Activated CD4-positive, alpha-beta memory T cell treated with anti-CD3 and anti-CD28 coated beads, Interleukin-2, amount 10 ng/mL, durations not matched to agents 7 days and 5 days (primary cell): ENCODE results near the gene ARL10. TPM values are rescaled to one million over a fixed set of nuclear protein-coding genes. Genes with fewer than 3 reads are reported as not detected.

Source experiments
- CTCF ChIA-PET: fragments of 350-600 bp; sonication (Branson Sonifier 250); formaldehyde crosslinking; loops from one replicate; lab custom pipeline; 2021; ENCODE audit warnings: antibody characterized with exemption, inconsistent platforms; lab: Charles Lee
- POLR2A ChIA-PET: fragments of 350-600 bp; sonication (Branson Sonifier 250); formaldehyde crosslinking; loops from one replicate; lab custom pipeline; 2021; ENCODE audit warnings: antibody characterized with exemption; lab: Charles Lee
- DNase-seq: peaks from one replicate; pipeline ENCODE4 v3.0.0-alpha.2; 2020
- H3K27ac Mint-ChIP-seq: one replicate; pipeline ENCODE4 v1.8.0; 2021; ENCODE audit warnings: mild to moderate bottlenecking, mixed read lengths
- H3K27me3 Mint-ChIP-seq: one replicate; pipeline ENCODE4 v1.8.0; 2021; ENCODE audit warnings: mixed read lengths
- H3K36me3 Mint-ChIP-seq: one replicate; pipeline ENCODE4 v1.8.0; 2021; ENCODE audit warnings: low read depth, mixed read lengths
- H3K4me1 Mint-ChIP-seq: one replicate; pipeline ENCODE4 v1.8.0; 2021; ENCODE audit warnings: mixed read lengths
- H3K4me3 Mint-ChIP-seq: one replicate; pipeline ENCODE4 v1.8.0; 2021; ENCODE audit warnings: mild to moderate bottlenecking, mixed read lengths
- H3K9me3 Mint-ChIP-seq: one replicate; pipeline ENCODE4 v1.8.0; 2021; ENCODE audit warnings: mixed read lengths
- total RNA-seq, 2 experiments: library from RNA; stranded (reverse); gene quantifications; one replicate each; pipeline ENCODE4 v1.2.3, GENCODE V29; 2021

Gene ARL10, protein sequence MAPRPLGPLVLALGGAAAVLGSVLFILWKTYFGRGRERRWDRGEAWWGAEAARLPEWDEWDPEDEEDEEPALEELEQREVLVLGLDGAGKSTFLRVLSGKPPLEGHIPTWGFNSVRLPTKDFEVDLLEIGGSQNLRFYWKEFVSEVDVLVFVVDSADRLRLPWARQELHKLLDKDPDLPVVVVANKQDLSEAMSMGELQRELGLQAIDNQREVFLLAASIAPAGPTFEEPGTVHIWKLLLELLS
- total RNA-seq: 1 to 10 TPM; 6.5 TPM

DNA sequence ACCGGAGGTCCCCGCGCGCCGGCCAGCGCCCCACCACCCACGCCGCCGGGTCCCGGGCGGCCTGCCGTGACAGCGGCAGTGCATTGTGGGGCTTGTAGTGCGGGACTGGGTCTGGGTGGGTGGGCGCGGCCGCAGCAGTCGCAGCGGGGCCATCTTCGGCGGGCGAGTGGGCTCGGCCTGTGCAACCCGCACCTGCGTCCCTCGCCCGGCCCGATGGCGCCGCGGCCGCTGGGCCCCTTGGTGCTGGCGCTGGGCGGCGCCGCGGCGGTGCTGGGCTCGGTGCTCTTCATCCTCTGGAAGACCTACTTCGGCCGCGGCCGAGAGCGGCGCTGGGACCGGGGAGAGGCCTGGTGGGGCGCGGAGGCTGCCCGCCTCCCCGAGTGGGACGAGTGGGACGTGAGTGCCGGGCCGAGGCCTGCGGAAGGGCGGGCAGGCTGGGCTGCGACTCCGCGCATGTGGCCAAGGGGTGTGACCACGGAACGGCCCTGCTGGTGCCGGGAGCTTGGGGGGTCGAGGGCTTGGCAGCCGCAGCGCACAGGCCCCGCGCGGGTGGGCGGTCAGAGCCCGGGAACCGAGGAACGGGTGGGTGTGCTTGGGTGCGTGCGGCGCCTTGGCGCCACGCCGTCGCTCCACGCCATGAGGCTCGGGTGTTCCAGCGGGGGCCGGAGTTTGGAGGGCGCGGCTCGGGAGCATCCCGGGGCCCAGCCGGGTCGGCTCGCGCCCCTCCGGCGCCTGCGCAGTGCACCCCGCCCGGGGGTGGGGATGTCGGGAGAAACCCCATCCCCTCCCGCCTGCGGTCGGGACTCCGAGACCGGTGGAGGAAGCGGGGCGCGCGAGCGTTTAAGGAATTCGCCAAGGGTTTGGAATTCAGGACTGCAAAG lies at the start of gene ARL10:
Gene ARL10 (plus strand): TSS at position 137 of the 881 bp plus-strand sequence. CDS start 77 bp downstream, at position 214.
- H3K9me3 Mint-ChIP-seq: no peaks in the 10 kb centered on the region
- peak; percentile 50 for DNase-seq
- H3K4me3 Mint-ChIP-seq: peak within 1 kb of the TSS; percentile 66
- H3K4me1 Mint-ChIP-seq: peaks cover 32% of the 10 kb centered on the region
- ChIA-PET POLR2A (no interaction called here), CTCF (no interaction called here)
- H3K27me3 Mint-ChIP-seq: peaks cover 2% of the 10 kb centered on the region
- no peak within 1 kb of the TSS for H3K27ac Mint-ChIP-seq
- peaks cover 12% of the 10 kb centered on the region for H3K36me3 Mint-ChIP-seq

DNA sequence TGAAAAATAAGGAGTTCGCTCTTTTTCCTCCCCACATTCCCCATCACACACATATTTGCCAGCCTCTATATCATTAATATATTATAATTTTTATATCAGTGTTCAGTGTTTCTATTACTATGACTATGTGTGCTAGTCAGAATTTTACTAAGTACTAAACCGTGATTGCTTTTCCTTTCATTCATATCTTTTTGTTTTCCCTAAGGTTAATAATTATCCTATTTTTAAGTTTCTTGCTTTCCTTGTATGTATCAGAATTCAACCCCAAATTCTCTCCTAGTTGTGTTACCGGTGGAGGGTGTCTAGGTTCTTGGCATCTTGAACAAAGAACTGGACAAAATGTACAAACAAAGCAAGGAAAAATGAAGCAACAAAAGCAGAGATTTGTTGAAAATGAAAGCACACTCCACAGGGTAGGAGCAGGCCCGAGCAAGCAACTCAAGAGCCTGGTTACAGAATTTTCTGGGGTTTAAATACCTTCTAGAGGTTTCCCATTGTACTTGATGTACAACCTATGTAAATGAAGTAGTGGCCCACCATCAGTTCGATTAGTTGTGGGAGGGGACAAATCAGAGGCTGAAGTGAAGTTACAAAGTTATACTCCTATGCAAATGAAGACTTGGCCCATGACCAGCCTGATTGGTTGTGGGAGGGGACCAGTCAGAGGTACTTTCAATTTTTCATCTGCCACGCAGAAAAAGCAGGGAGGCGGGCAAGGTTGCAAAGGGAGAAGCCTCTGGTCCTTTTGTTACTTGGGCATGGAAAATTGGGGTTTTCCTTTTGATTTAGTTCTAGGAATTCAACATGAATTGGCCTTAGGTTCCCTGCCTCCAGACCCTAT lies 47.5 kb upstream of the ARL10 start:
- H3K4me1 Mint-ChIP-seq: no peaks in the 10 kb centered on the region
- no peak for DNase-seq
- no peaks in the 10 kb centered on the region for H3K27me3 Mint-ChIP-seq
- no peak overlapping the region for H3K27ac Mint-ChIP-seq
- H3K36me3 Mint-ChIP-seq: peaks cover 21% of the 10 kb centered on the region
- ChIA-PET POLR2A (no interaction called here), CTCF (no interaction called here)
- H3K9me3 Mint-ChIP-seq: no peaks in the 10 kb centered on the region
- no peak overlapping the region for H3K4me3 Mint-ChIP-seq

DNA sequence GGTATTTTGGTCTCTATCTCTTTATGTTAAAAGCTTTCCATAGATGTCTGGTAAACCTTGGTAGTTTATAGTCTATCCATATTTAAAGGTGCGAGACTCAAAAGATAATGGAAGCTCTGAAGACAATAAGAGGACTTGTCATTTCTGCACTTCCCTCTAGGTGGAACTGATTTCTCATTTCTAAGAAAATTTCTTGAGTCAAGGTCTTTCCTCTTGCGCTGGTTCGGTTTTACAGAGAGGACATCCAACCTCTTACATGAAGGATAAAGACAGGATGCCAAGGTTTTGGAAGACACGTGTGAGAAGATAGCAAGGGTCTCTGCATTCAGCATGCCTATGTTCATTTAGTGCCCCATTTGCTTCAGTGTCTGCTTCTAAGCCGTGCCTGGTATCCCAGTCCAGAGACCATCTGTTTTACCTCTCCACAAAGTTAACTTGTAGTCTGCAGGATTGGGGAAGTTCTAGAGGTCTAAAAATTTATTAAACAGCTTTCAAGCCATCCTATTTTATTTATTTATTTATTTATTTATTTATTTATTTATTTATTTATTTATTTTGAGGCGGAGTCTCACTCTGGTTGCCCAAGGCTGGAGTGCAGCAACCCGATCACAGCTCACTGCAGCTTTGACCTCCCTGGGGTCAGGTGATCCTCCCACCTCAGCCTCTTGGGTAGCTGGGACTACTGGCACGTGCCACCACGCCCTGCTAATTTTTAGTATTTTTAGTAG lies 45.3 kb upstream of the ARL10 start:
- no peak overlapping the region for H3K4me3 Mint-ChIP-seq
- no peaks in the 10 kb centered on the region for H3K9me3 Mint-ChIP-seq
- ChIA-PET POLR2A (interaction anchor here (0.9 kb wide), 1 partner anchor 66 kb away, joined by 3 read pairs; no protein-coding TSS in a partner anchor), CTCF (interaction anchor here (0.8 to 1.1 kb wide), 2 partner anchors 10 to 11 kb away, joined by 3 read pairs; no protein-coding TSS in a partner anchor)
- H3K4me1 Mint-ChIP-seq: no peaks in the 10 kb centered on the region
- no peak overlapping the region for H3K27ac Mint-ChIP-seq
- H3K36me3 Mint-ChIP-seq: peaks cover 13% of the 10 kb centered on the region
- no peak for DNase-seq
- no peaks in the 10 kb centered on the region for H3K27me3 Mint-ChIP-seq

DNA sequence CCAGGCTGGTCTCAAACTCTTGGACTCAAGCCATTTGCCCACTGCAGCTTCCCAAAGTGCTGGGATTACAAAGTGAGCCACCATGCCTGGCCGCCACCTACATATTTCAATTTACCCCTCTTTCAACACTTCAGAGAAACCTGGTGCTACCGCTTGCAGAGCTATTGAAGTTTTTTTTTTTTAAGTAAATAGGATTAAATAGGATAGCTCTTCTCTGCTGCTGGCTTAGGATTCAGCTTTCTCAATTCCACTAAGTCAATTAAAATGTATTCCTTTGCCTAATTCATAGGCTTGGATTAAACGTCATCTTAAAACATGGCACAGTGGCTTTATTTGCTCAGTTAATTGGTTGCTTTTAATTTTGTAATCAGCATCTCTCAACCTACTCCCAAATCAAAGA lies 44.7 kb upstream of the ARL10 start:
- ChIA-PET POLR2A (interaction anchor here (0.9 kb wide), 1 partner anchor 66 kb away, joined by 3 read pairs; no protein-coding TSS in a partner anchor), CTCF (interaction anchor here (0.8 kb wide), 1 partner anchor 9 kb away, joined by 3 read pairs; no protein-coding TSS in a partner anchor)
- H3K36me3 Mint-ChIP-seq: peaks cover 8% of the 10 kb centered on the region
- H3K4me1 Mint-ChIP-seq: no peaks in the 10 kb centered on the region
- no peak overlapping the region for H3K4me3 Mint-ChIP-seq
- DNase-seq: no peak
- no peaks in the 10 kb centered on the region for H3K27me3 Mint-ChIP-seq
- no peak overlapping the region for H3K27ac Mint-ChIP-seq
- no peaks in the 10 kb centered on the region for H3K9me3 Mint-ChIP-seq

DNA sequence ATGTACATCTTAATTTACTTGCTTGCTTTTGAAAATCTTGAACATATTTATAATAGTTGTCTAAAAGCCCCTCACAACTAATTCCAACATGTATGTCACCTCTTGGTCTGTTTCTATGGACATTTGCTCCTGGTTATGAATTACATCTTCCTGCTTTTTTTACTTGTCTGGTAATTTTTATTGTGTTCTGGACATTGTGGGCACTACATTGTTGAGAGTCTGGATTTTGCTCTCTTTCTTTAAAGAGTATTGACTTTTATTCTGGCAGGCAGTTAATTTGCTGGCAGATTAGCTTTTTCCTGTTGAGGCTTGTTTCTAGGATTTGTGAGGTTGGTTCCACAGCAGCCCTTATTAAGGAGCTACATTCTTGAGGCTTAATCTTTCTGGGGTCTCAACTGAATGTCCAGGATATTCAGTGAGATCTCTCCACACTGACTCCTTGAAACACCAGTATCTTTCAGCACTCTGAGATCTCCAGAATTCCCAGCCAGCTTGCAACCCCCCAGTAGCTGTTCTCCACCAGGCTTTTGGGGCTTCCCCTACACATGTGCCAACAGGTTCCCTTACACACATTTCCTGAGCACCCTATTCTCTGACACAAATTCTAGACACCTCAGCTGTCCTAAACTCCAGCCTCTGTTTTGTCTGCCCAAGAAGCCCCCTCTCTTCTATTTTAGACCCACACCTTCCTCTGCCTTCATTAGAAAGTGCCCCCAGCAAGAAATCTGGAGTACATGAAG lies 31.1 kb upstream of the ARL10 start:
- Mint-ChIP-seq H3K27me3 (no peaks in the 10 kb centered on the region), H3K27ac (no peak overlapping the region), H3K4me3 (no peak overlapping the region), H3K4me1 (no peaks in the 10 kb centered on the region), H3K9me3 (peaks cover 4% of the 10 kb centered on the region), H3K36me3 (peaks cover 31% of the 10 kb centered on the region)
- no peak for DNase-seq
- CTCF ChIA-PET: interaction anchor here (0.6 kb wide), 2 partner anchors 509 to 678 kb away, joined by 3 read pairs; no protein-coding TSS in a partner anchor
- POLR2A ChIA-PET: no interaction called here

DNA sequence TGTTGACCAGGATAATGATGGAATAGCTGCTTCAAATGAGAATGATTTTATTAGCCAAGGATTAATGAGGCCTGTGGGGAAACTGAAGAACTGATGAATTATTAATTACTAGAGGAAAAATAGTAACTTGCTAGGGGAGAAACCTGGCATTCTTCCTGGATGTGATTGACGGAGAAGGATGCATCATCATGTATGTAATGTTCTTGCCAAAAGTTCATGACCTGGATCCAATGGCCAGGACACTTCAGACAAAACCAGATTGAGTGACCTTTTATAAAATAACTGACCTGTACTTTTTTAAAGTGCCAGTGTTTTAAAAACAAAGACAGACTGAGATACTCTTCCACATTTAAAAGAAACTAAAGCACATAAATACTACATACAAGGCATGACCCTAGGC lies 27.4 kb upstream of the ARL10 start:
- CTCF ChIA-PET: no interaction called here
- Mint-ChIP-seq H3K4me3 (no peak overlapping the region), H3K27ac (no peak overlapping the region), H3K27me3 (no peaks in the 10 kb centered on the region), H3K4me1 (no peaks in the 10 kb centered on the region), H3K9me3 (peaks cover 4% of the 10 kb centered on the region), H3K36me3 (peaks cover 36% of the 10 kb centered on the region)
- DNase-seq: no peak
- POLR2A ChIA-PET: no interaction called here

DNA sequence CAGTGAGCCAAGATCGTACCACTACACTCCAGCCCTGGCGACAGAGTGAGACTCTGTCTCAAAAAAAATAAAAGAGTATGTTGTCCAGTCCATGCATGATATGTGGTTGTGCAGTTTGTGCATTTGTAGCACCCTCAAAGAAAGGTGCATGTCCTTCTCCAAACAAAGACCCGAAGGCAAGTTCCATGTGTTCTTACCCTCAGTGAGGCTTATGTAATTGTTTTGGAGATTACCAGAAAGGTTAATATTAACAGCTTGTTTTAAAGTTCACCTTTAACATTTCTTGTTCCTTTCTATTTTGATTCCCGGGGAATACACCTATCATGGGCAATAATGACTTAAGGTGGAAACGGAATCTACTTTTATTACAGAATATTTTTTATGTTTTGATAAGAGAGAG lies 26.0 kb upstream of the ARL10 start:
- no peaks in the 10 kb centered on the region for H3K4me1 Mint-ChIP-seq
- peaks cover 33% of the 10 kb centered on the region for H3K36me3 Mint-ChIP-seq
- H3K27ac Mint-ChIP-seq: no peak overlapping the region
- DNase-seq: no peak
- H3K9me3 Mint-ChIP-seq: no peaks in the 10 kb centered on the region
- POLR2A ChIA-PET: no interaction called here
- CTCF ChIA-PET: no interaction called here
- H3K27me3 Mint-ChIP-seq: no peaks in the 10 kb centered on the region
- no peak overlapping the region for H3K4me3 Mint-ChIP-seq

DNA sequence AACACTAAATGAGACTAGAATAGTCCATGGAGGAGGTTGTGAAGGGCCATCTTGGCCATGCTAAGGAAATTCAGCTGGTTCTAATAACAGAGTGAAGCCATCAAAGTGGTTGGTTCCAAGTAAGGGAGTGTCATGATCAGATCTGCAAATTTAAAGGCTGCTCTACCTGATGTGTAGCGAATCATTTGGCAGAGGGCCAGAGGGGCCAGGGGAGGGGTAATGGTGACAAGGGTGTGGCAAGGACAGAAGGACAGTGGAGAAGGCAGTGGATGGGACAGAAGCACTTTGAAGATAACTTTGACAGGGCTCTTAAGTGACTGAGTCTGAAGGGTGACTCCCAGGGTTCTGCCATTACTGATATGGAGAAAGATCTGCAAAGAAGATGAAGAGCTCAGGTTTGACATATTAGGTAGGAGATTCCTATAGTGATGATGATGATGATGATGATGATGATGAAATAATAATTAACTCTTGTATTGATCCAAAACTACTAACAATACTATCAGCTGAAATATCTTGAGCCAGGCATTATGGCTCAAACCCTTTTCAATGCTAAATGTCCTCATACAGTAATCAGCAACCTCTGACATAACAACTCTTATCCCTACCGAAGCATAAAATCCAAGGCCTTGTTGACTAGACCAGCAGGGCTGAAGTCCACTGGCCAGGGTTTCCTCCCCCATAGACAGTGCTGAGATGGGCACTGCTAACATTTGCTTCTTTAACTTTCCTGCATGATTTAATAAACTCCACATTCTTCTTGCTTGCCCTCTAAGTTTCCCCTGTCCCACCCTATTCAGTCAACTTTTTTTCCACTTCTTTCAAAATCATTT lies 23.7 kb upstream of the ARL10 start:
- H3K27me3 Mint-ChIP-seq: no peaks in the 10 kb centered on the region
- CTCF ChIA-PET: no interaction called here
- no peak overlapping the region for H3K4me3 Mint-ChIP-seq
- no peaks in the 10 kb centered on the region for H3K9me3 Mint-ChIP-seq
- H3K4me1 Mint-ChIP-seq: no peaks in the 10 kb centered on the region
- H3K27ac Mint-ChIP-seq: no peak overlapping the region
- POLR2A ChIA-PET: interaction anchor here (1.4 kb wide), 1 partner anchor 20 kb away, joined by 5 read pairs; the partner anchor contains the start of gene KIAA1191
- H3K36me3 Mint-ChIP-seq: peaks cover 36% of the 10 kb centered on the region
- DNase-seq: no peak

DNA sequence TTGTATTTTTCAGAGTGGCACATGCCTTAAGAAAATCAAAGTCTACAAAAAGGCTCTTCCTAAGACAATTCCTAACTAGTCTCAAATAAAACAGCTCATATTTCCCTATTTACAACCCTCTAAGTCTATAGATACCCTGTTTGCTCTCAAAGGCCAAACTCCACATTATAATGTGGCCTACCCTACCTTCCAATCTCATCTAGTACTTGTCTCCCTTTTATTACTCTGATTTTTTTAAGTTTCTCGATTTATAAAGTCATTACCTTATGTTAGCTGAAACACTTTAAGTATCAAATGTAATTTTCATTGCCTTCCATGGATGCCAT lies 23.2 kb upstream of the ARL10 start:
- Mint-ChIP-seq H3K27ac (no peak overlapping the region), H3K4me1 (no peaks in the 10 kb centered on the region)
- CTCF ChIA-PET: no interaction called here

DNA sequence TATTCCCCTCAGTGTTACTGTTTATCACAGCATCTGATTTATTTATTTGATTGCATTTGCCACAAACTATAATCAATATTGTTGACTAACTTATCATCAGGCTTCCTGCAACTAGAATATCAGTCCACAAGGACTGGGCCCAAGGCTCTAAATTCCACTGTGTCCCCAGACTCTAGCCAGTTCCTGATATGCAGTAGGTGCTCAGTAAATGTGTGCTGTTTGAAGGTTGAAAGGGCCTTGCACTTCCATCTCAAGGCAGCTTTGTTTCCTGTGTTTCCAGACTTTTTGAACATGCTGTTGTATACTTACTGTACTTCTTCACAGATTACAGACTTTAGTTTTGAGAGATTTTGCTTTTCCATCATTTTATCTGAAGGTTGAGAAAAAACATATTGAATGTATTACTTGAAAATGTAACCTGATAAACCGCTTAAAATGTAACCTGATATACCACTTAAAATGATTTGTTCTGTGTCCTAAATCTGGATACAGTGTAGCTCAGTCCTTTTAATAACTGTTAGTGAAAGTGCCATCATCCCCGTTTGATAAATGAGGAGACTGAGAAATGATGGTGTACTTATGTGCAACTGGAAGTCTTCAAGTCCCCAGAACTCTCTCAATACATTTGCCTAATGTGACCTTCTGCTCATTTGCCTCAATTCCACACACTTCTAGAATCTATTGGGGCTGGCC lies 22.4 kb upstream of the ARL10 start:
- no peak overlapping the region for H3K4me3 Mint-ChIP-seq
- ChIA-PET POLR2A (no interaction called here), CTCF (no interaction called here)
- H3K4me1 Mint-ChIP-seq: no peaks in the 10 kb centered on the region
- DNase-seq: no peak
- no peak overlapping the region for H3K27ac Mint-ChIP-seq
- peaks cover 32% of the 10 kb centered on the region for H3K36me3 Mint-ChIP-seq
- no peaks in the 10 kb centered on the region for H3K9me3 Mint-ChIP-seq
- H3K27me3 Mint-ChIP-seq: no peaks in the 10 kb centered on the region

More for the DNA sequence above, 23.2 kb upstream of the ARL10 start:
- H3K36me3 Mint-ChIP-seq: peaks cover 34% of the 10 kb centered on the region
- H3K27me3 Mint-ChIP-seq: no peaks in the 10 kb centered on the region
- no peaks in the 10 kb centered on the region for H3K9me3 Mint-ChIP-seq
- H3K4me3 Mint-ChIP-seq: no peak overlapping the region
- DNase-seq: no peak
- POLR2A ChIA-PET: interaction anchor here (1.4 kb wide), 1 partner anchor 19 kb away, joined by 5 read pairs; the partner anchor contains the start of gene KIAA1191
